AG04449 (cell line): ENCODE results near the gene DUSP18.

ENCODE experiments used
- CTCF ChIA-PET: fragments of 350-600 bp; formaldehyde crosslinking; extraction: SDS; loops from one replicate; lab custom pipeline; 2021; ENCODE audit warnings: antibody characterized with exemption; lab: Yijun Ruan, JAX
- POLR2A ChIA-PET: fragments of 400-600, 350-600 bp; formaldehyde crosslinking; extraction: SDS; loops from one replicate; lab custom pipeline; 2020; ENCODE audit warnings: antibody characterized with exemption, inconsistent platforms; lab: Yijun Ruan, JAX
- DNase-seq: peaks from one replicate; pipeline ENCODE4 v3.0.0-alpha.2; 2010; ENCODE audit warnings: low read depth, low spot score
- H3K4me3 ChIP-seq: 2 replicates; pipeline ENCODE4 v1.5.1; 2011; ENCODE audit warnings: low read depth, mild to moderate bottlenecking, control low read depth, low read length
- TF ChIP-seq, protein P1 (sequence below): IDR thresholded peaks from one replicate; pipeline ENCODE4 v1.5.1; 2011; ENCODE audit warnings: mild to moderate bottlenecking, moderate library complexity, low read length, control low read depth, inconsistent platforms; ENCODE audit not compliant: insufficient read depth; ENCODE audit errors: missing control alignments

The DUSP18 gene

DNA sequence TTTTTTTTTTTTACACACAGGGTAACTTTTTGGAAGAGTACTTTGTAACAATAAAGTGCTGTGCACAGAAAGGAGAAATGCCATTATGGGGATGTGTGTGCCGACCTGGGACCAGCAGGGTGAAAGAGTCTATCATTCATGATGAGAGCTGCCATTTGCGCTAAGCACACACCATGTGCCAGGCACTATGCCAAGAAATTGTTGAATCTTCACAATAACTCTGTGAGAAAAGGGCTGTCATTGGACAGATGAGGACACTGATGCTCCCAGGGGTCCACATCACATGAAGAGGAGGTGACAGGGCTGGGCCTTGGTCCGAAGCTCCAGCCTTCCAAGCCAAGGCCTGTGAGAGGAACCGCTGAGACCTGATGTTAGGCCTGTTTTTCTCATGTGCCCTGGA is 5.6 kb downstream of the DUSP18 start:
- H3K4me3 ChIP-seq = no peak overlapping the region
- POLR2A ChIA-PET = no interaction called here
- TF ChIP-seq, protein P1, sequence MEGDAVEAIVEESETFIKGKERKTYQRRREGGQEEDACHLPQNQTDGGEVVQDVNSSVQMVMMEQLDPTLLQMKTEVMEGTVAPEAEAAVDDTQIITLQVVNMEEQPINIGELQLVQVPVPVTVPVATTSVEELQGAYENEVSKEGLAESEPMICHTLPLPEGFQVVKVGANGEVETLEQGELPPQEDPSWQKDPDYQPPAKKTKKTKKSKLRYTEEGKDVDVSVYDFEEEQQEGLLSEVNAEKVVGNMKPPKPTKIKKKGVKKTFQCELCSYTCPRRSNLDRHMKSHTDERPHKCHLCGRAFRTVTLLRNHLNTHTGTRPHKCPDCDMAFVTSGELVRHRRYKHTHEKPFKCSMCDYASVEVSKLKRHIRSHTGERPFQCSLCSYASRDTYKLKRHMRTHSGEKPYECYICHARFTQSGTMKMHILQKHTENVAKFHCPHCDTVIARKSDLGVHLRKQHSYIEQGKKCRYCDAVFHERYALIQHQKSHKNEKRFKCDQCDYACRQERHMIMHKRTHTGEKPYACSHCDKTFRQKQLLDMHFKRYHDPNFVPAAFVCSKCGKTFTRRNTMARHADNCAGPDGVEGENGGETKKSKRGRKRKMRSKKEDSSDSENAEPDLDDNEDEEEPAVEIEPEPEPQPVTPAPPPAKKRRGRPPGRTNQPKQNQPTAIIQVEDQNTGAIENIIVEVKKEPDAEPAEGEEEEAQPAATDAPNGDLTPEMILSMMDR = no peak
- DNase-seq = no peak
- CTCF ChIA-PET = interaction anchor here (3.5 to 4.3 kb wide), 2 partner anchors 28 to 93 kb away, joined by 16 to 17 read pairs; partner anchors contain the start of gene SLC35E4

GRCh38 chr22:30655532-30655931 is 12.1 kb downstream of the DUSP18 start:
- no peak overlapping the region for H3K4me3 ChIP-seq
- TF ChIP-seq, protein P1 = no peak
- DNase-seq = no peak
- CTCF ChIA-PET = interaction anchor here (1.7 kb wide), 1 partner anchor 21 kb away, joined by 5 read pairs; no protein-coding TSS in a partner anchor
- POLR2A ChIA-PET = interaction anchor here (0.6 kb wide), 1 partner anchor 50 kb away, joined by 3 read pairs; no protein-coding TSS in a partner anchor

DNA sequence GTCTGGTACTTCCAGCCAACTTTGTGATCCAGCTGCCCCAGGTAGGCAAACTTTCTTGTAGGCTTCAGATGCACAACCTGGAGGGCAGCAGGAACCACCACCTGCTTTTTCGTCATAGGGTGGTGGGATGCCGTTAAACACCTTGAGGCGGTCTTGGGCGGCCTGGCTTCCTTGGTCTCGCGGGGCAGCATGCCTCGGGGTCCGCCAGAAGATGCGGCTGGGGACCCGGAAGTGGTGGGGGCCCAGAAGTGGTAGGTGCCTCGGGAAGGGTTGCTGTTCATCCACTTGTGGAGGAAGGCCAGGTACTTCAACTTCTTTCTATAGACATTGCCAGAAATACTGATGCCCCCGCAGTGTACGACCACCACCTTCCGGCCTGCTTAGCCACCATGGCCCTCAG is 13.3 kb downstream of the DUSP18 start:
- no peak overlapping the region for H3K4me3 ChIP-seq
- ChIA-PET POLR2A (interaction anchor here (0.6 kb wide), 1 partner anchor 19 kb away, joined by 3 read pairs; the partner anchor contains the start of gene SLC35E4), CTCF (interaction anchor here (1.7 kb wide), 1 partner anchor 20 kb away, joined by 5 read pairs; no protein-coding TSS in a partner anchor)
- TF ChIP-seq, protein P1 = no peak
- DNase-seq = no peak

DNA sequence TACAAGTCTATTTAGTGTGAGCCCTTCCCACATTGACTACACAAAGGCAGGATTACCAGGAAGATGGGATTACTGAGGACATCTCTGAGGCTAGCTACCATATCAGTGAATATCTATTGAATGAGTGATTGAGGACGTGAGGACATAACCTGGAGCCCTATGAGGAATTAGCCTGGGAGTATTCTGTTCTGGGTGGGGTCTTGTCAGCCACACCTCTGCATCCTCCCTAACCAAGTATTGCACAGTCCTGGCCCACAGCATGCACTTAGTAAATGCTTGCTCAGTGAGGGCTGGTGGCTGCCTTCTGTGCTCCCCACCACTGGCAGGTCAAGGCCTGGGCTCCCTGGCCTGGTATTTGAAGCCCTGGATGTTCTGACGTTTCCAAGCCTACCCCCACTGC is 14.8 kb downstream of the DUSP18 start:
- TF ChIP-seq, protein P1 = no peak
- CTCF ChIA-PET = interaction anchor here (5.3 kb wide), 1 partner anchor 19 kb away, joined by 26 read pairs; no protein-coding TSS in a partner anchor
- no peak overlapping the region for H3K4me3 ChIP-seq
- no peak for DNase-seq
- POLR2A ChIA-PET = no interaction called here

- TF ChIP-seq, protein P1 = no peak
- ChIA-PET CTCF (interaction anchor here (1.5 to 5.3 kb wide), 2 partner anchors 17 to 104 kb away, joined by 6 to 26 read pairs; no protein-coding TSS in a partner anchor), POLR2A (interaction anchor here (0.7 to 1.4 kb wide), 2 partner anchors 15 to 53 kb away, joined by 3 to 5 read pairs; partner anchors contain the start of gene SLC35E4)
- H3K4me3 ChIP-seq = no peak overlapping the region
- DNase-seq = no peak
Observed at GRCh38 chr22:30650508-30651116, 17.1 kb downstream of the DUSP18 start.

GRCh38 chr22:30649430-30650007 is 18.2 kb downstream of the DUSP18 start:
- ChIA-PET POLR2A (no interaction called here), CTCF (interaction anchor here (1.1 to 5.3 kb wide), 3 partner anchors 11 to 105 kb away, joined by 3 to 26 read pairs (median 4); no protein-coding TSS in a partner anchor)
- no peak overlapping the region for H3K4me3 ChIP-seq

More at GRCh38 chr22:30649430-30650007, 18.2 kb downstream of the DUSP18 start:
- TF ChIP-seq, protein P1 = no peak
- no peak for DNase-seq
